Measurements from ENCODE around the gene RAB11A.
A peak's percentile ranks its signal among the peaks of the same experiment; 100 is the strongest.

Gene RAB11A

DNA sequence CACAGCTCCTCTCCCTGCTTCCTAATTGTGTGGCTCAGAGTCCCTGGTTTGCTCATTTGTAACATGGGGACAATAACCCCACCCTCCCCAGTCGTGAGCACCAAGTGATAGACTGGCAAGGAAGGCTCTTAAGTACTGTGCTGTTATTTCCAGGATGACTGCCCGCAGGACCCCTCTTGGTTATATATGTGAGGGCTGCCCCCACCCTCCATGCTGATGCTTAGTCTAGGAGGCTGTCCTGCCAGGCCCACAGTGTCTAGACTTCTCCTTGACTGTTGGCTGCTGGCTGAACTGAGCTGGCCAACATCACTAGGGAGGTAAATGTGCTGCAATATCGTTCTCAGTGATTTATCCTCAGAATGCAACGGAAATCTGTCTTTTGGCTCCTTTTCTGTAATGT lies 45.1 kb downstream of the RAB11A start:
- TF ChIP-seq CTCF (IDR thresholded peaks at IDR 0.05; ENCODE audit: extremely low read depth, missing control alignments): no peak
- no peak for DNase-seq (ENCODE audit: low spot score)

DNA sequence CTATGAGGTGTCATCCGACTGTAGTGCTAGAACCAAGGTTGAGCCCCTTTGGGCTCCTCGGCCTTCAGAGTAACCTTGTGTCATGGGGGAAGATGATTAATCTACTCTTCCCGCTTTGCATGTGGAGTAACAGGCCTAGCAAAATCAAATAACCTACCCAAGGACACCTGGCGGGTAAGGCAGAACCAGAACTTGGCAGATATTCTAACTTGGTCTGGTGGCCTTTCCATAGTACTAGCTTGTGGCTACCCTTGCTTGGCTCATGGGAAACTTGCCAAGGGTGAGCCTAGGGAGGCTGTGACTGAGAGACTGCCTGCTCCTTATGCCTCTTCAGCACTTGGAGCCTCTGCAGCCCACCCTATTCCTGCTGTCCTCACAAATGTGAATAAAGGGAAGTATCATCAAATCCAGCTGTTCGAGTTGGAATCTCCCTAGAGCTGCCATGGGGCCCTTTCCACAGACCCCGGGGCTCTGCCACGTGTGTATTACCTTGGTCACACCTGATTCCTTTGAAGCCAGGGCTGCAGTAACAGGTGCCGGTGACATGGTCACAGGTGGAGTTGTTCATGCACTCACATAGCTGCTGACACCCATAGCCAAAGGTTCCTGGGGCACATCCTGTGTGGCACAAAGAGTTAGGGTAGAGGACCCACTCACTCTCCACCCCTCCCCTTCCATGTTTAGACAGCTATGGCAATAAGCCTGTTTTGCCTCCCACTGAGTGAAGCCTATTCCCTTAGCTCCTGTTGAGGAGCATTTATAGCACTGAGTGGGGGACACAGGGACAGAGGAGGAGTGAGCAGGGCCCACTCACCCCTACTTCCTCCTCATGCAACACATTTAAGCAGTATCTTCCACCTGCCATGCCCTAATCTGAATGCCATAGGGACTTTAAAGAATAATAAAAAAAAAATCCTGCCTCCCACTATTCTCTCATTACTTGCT lies 46.0 kb downstream of the RAB11A start:
- TF ChIP-seq CTCF (IDR thresholded peaks at IDR 0.05; ENCODE audit: extremely low read depth, missing control alignments): no peak
- no peak for DNase-seq (ENCODE audit: low spot score)

GRCh38 chr15:65916041-65916663 lies 46.9 kb downstream of the RAB11A start:
- no peak for TF ChIP-seq CTCF (IDR thresholded peaks at IDR 0.05; ENCODE audit: extremely low read depth, missing control alignments)
- no peak for DNase-seq (ENCODE audit: low spot score)

GRCh38 chr15:65916664-65917406 lies 47.5 kb downstream of the RAB11A start:
- peak; percentile 77 for TF ChIP-seq CTCF (IDR thresholded peaks at IDR 0.05; ENCODE audit: extremely low read depth, missing control alignments)
- DNase-seq (ENCODE audit: low spot score): peak; percentile 82

DNA sequence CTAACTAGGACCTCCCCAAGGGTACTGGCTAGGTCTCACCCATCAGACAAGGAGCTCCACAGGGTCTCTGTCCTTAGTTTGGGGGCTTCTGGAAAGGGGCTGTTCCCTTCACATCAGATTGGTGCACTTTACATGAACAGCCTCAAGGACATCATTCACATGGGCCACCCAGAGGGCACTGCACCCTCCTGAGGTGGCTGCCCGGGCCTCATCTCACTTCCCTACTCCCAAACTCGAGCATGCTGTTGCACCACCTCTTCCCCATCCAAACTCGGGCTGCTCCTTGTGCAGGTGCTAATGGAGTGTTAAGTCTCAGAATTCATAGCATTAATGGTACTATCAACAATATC lies 48.1 kb downstream of the RAB11A start:
- TF ChIP-seq CTCF (IDR thresholded peaks at IDR 0.05; ENCODE audit: extremely low read depth, missing control alignments): no peak
- DNase-seq (ENCODE audit: low spot score): no peak

GRCh38 chr15:65917936-65918335 lies 48.6 kb downstream of the RAB11A start:
- DNase-seq (ENCODE audit: low spot score): no peak

More at GRCh38 chr15:65917936-65918335, 48.6 kb downstream of the RAB11A start:
- no peak for TF ChIP-seq CTCF (IDR thresholded peaks at IDR 0.05; ENCODE audit: extremely low read depth, missing control alignments)
